ENCODE data around the gene FGD6.
A peak's percentile ranks its signal among the peaks of the same experiment; 100 is the strongest.

The FGD6 gene

DNA sequence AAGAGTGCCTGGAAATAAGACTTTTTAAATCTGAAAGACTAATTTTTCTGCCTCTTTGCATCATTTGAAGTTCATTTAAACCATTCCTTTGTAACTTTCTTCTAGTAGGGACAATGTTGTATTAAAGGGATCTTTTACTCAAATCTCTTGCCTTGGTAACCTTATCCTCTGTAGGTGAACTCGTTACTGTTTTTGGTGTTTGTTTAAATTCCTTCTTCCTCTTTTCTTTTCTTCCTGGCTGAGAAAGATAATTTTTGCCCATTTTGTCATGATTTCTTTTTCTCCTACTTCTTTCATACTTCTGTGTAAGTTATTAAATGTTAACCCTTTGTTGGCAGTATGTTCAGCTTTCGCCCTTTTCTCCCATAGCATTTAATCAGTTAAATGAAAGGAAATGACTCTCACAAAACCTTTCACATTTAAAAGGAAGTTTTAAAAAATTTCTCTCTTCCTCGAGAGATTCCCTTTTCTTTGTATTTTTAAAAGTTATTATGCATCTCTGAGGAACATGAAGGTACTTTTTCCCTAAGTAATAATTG is 10.6 kb upstream of the FGD6 start:
- no peak overlapping the region for H3K4me3 ChIP-seq
- H3K36me3 ChIP-seq, result peaks cover 25 to 60% (median 36%) of the 10 kb centered on the region in 11 experiments
- H3K27ac ChIP-seq, result no peak overlapping the region
- H4K20me1 ChIP-seq, result peaks cover 16 to 96% (median 76%) of the 10 kb centered on the region in 11 experiments; a peak in 19 of 22 replicates
- H3K9me3 ChIP-seq (replicated peaks in 1 of 11), result peaks cover 0 to 7% (median 6%) of the 10 kb centered on the region in 11 experiments; a peak in 12 of 22 replicates
- H3K4me2 ChIP-seq, result peak overlapping the region in 4 of 11 experiments; percentile 18 to 23 (median 20); a peak in 2 of 22 replicates
- TF ChIP-seq Cebpa-rat (IDR thresholded peaks at IDR 0.05), result no peak
- peaks cover 0 to 34% (median 0%) of the 10 kb centered on the region in 10 experiments; a peak in 7 of 20 replicates for H3K4me1 ChIP-seq
- H3K9ac ChIP-seq, result no peak overlapping the region
- H3K27me3 ChIP-seq, result no peaks in the 10 kb centered on the region

GRCh38 chr12:95225645-95226212 is 8.5 kb upstream of the FGD6 start:
- no peak overlapping the region for H3K4me3 ChIP-seq
- peaks cover 16 to 100% (median 86%) of the 10 kb centered on the region in 11 experiments; a peak in 18 of 22 replicates for H4K20me1 ChIP-seq
- no peak overlapping the region for H3K4me2 ChIP-seq
- H3K36me3 ChIP-seq, result peaks cover 21 to 57% (median 38%) of the 10 kb centered on the region in 11 experiments
- no peak overlapping the region for H3K27ac ChIP-seq
- H3K9ac ChIP-seq, result no peak overlapping the region
- H3K27me3 ChIP-seq, result no peaks in the 10 kb centered on the region
- no peak for TF ChIP-seq Cebpa-rat (IDR thresholded peaks at IDR 0.05)
- H3K9me3 ChIP-seq (replicated peaks in 1 of 11), result peaks cover 0 to 3% (median 0%) of the 10 kb centered on the region in 11 experiments; a peak in 1 of 22 replicates
- peaks cover 0 to 34% (median 0%) of the 10 kb centered on the region in 10 experiments; a peak in 7 of 20 replicates for H3K4me1 ChIP-seq

DNA sequence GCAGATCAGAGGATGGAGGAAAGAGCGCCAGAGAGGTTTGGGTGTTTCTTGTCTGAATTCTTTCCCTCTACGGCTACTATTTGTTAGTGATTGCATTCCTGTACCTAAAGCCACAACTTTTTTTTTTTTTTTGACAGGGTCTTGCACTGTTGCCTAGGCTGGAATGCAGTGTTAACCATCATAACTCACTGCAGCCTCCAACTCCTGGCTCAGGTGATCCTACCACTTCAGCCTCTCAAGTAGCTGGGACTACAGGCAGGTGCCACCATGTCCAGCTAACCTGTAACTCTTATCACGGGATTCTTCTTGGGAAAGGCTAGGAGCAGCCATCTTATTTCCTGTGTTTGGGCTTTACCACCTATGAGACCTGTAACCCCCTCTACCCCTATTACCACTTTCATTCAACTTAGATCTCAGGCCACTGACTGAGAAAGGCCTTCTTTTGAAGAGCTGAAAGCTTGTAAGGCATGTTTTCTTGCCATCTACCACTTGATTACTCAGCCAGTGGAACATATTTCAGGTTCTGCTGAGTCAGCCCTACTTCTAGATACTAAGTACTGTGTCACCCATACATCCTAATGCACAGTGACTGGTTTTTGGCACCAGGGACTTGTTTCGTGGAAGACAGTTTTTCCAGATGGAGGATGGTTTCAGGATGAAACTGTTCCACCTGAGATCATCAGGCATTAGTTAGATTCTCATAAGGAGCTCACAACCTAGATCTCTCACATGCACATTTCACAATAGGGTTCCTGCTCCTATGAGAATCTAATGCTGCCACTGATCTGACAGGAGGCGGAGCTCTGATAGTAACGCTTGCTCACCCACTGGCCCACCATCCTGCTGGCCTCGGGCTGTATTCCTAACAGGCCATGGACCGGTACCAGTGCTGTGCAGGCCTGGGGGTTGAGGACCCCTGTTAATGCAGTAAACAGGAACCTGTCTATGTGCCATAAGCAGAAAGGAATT is 7.2 kb upstream of the FGD6 start:
- Histone ChIP-seq H3K4me2 (peak overlapping the region in 3 of 11 experiments; percentile 0 to 31 (median 20); a peak in 4 of 22 replicates), H3K9ac (no peak overlapping the region), H4K20me1 (peaks cover 16 to 100% (median 76%) of the 10 kb centered on the region in 11 experiments; a peak in 18 of 22 replicates), H3K9me3 (replicated peaks in 1 of 11) (peaks cover 0 to 3% (median 0%) of the 10 kb centered on the region in 11 experiments; a peak in 1 of 22 replicates), H3K36me3 (peaks cover 21 to 59% (median 42%) of the 10 kb centered on the region in 11 experiments), H3K27me3 (no peaks in the 10 kb centered on the region), H3K4me3 (no peak overlapping the region), H3K27ac (no peak overlapping the region), H3K4me1 (peaks cover 7 to 39% (median 9%) of the 10 kb centered on the region in 10 experiments; a peak in 18 of 20 replicates)
- TF ChIP-seq Cebpa-rat (IDR thresholded peaks at IDR 0.05), result no peak

DNA sequence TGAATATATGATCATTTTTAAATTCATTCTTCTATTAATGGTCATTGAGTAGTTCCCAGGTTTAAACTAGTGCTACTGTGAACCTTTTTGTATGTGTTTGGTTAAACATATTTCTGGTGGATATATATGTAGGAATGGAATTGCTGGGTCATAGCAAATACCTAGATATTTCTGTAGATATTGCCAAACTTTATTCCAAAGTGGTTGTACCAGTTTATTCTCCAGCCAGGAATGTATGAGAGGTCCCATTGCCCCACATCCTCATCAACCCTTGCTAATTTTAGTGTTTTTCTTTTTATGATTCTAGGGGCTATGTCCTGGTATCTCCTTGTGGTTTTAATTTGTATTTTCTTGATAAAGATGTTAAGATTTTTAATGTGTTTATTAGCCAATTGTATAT is 3.5 kb upstream of the FGD6 start:
- Histone ChIP-seq H4K20me1 (peaks cover 0 to 74% (median 48%) of the 10 kb centered on the region in 11 experiments; a peak in 15 of 22 replicates), H3K9me3 (replicated peaks in 1 of 11) (peaks cover 0 to 3% (median 0%) of the 10 kb centered on the region in 11 experiments; a peak in 1 of 22 replicates), H3K36me3 (peaks cover 19 to 44% (median 33%) of the 10 kb centered on the region in 11 experiments), H3K4me3 (no peak overlapping the region), H3K27ac (no peak overlapping the region), H3K27me3 (no peaks in the 10 kb centered on the region), H3K4me1 (peaks cover 13 to 35% (median 24%) of the 10 kb centered on the region in 10 experiments), H3K9ac (no peak overlapping the region), H3K4me2 (peak overlapping the region in 5 of 11 experiments; percentile 3 to 89 (median 76); a peak in 3 of 22 replicates)
- TF ChIP-seq Cebpa-rat (IDR thresholded peaks at IDR 0.05), result no peak

- peak overlapping the region in 1 of 10 experiments; percentile 4; a peak in 1 of 20 replicates for H3K4me3 ChIP-seq
- peaks cover 0 to 68% (median 43%) of the 10 kb centered on the region in 11 experiments; a peak in 14 of 22 replicates for H4K20me1 ChIP-seq
- peaks cover 14 to 39% (median 27%) of the 10 kb centered on the region in 11 experiments for H3K36me3 ChIP-seq
- peaks cover 18 to 40% (median 30%) of the 10 kb centered on the region in 10 experiments for H3K4me1 ChIP-seq
- no peak for TF ChIP-seq Cebpa-rat (IDR thresholded peaks at IDR 0.05)
- H3K27ac ChIP-seq, result no peak overlapping the region
- no peak overlapping the region for H3K9ac ChIP-seq
- peak overlapping the region; percentile 41 to 89 (median 80) for H3K4me2 ChIP-seq
- peaks cover 0 to 3% (median 0%) of the 10 kb centered on the region in 11 experiments; a peak in 1 of 22 replicates for H3K9me3 ChIP-seq (replicated peaks in 1 of 11)
- H3K27me3 ChIP-seq, result no peaks in the 10 kb centered on the region
Measured at GRCh38 chr12:95220190-95220589, 2.9 kb upstream of the FGD6 start.

GRCh38 chr12:95218150-95219133 is 1.2 kb upstream of the FGD6 start:
- Histone ChIP-seq H3K27ac (peak overlapping the region; percentile 78 to 94 (median 91)), H3K9ac (peak overlapping the region; percentile 86 to 94 (median 90)), H3K36me3 (peaks cover 0 to 21% (median 11%) of the 10 kb centered on the region in 11 experiments; a peak in 12 of 22 replicates), H3K9me3 (replicated peaks in 1 of 11) (peaks cover 0 to 3% (median 0%) of the 10 kb centered on the region in 11 experiments; a peak in 1 of 22 replicates), H3K4me1 (peaks cover 14 to 48% (median 33%) of the 10 kb centered on the region in 10 experiments), H4K20me1 (peaks cover 0 to 51% (median 29%) of the 10 kb centered on the region in 11 experiments; a peak in 12 of 22 replicates), H3K27me3 (no peaks in the 10 kb centered on the region), H3K4me2 (peak overlapping the region; percentile 76 to 89 (median 80)), H3K4me3 (peak overlapping the region; percentile 74 to 95 (median 88))
- no peak for TF ChIP-seq Cebpa-rat (IDR thresholded peaks at IDR 0.05)

DNA sequence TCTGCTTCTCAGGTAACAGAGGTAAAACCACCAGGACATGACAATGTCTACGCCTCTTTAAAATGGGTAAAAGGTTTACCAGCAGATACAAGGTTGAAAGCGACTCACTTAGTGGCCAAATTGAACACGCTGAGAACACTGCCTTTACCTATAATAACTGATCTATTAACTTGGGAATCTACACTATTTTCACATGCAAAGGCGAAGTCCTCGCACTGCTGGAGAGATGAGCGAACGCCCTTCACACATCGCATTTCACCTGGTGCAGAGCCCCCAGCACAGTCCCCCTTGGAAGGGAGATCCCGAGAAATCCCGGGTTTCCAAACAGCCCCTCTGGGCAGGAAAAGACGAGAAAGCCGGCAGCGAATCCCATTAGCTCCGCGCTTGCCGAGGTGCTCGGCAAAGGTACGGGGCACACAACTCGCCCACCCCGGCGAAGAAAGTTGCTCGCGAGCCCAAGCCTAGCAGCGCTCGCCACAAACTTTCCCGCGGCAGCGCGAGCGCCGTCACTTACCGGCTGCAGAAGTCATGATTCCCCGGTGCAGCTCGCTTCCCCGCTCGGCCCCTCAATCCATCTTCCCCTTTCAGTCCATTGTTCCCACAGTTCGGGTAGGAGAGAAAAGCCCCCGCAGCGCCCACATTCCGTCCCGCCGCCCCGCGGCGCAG is 423 bp downstream of the FGD6 start:
- TF ChIP-seq Cebpa-rat (IDR thresholded peaks at IDR 0.05), result no peak
- H3K4me1 ChIP-seq, result peaks cover 22 to 64% (median 39%) of the 10 kb centered on the region in 10 experiments
- peaks cover 0 to 3% (median 0%) of the 10 kb centered on the region in 11 experiments; a peak in 1 of 22 replicates for H3K9me3 ChIP-seq (replicated peaks in 1 of 11)
- H3K4me3 ChIP-seq, result peak overlapping the region; percentile 74 to 95 (median 88)
- peak overlapping the region; percentile 75 to 95 (median 85) for H3K4me2 ChIP-seq
- peaks cover 0 to 37% (median 17%) of the 10 kb centered on the region in 11 experiments; a peak in 12 of 22 replicates for H4K20me1 ChIP-seq
- peak overlapping the region; percentile 38 to 94 (median 86); a peak in 21 of 22 replicates for H3K27ac ChIP-seq
- peak overlapping the region; percentile 86 to 94 (median 90) for H3K9ac ChIP-seq
- H3K27me3 ChIP-seq, result no peaks in the 10 kb centered on the region
- peaks cover 0 to 18% (median 10%) of the 10 kb centered on the region in 11 experiments; a peak in 9 of 22 replicates for H3K36me3 ChIP-seq

All from BLaER1 treated with 17β-estradiol and CSF1 and Interleukin-3, amounts not matched to agents 10 nM and 100 nM (cell line).